Urinary bladder (tissue), 4 donors: ENCODE measurements around the gene YY1AP1. TPM values are rescaled to one million over a fixed set of nuclear protein-coding genes. Genes with fewer than 3 reads are reported as not detected.
"Not testable (repeated sequence)": the region's sequence is repeated elsewhere in the genome, so short reads cannot be mapped to it uniquely, and the experiment has no call there.

Source experiments
- DNase-seq: peaks from one replicate; pipeline ENCODE4 v3.0.0-alpha.2; 2015; ENCODE audit errors: extremely low spot score
- H3K27ac ChIP-seq: one replicate; pipeline ENCODE4 v1.5.1; 2013; ENCODE audit warnings: low read depth, mild to moderate bottlenecking, moderate library complexity
- H3K36me3 ChIP-seq: one replicate; pipeline ENCODE4 v1.6.1; 2013; ENCODE audit warnings: mild to moderate bottlenecking, moderate library complexity; ENCODE audit not compliant: insufficient read depth
- H3K4me1 ChIP-seq: one replicate; pipeline ENCODE4 v1.6.1; 2013; ENCODE audit warnings: mild to moderate bottlenecking, moderate library complexity; ENCODE audit not compliant: insufficient read depth
- H3K4me3 ChIP-seq: one replicate; pipeline ENCODE4 v1.5.1; 2013; ENCODE audit warnings: low read depth, low read length
- WGBS: extraction: QIAGEN DNeasy Blood & Tissue Kit; methylation state at CpG from one replicate; pipeline ENCODE4 v1.1.7; 2013; 5-methylcytosine and 5-hydroxymethylcytosine counted together
- polyA plus RNA-seq: library from polyadenylated mRNA; stranded (reverse); fragments of 200-250 nt; gene quantifications from one replicate; pipeline ENCODE4 v1.2.3, GENCODE V29; 2013
- total RNA-seq: library from RNA; depleted of rRNA; stranded (reverse); fragments of >200 nt; gene quantifications from one replicate; pipeline ENCODE4 v1.2.3, GENCODE V29; 2014
- donor health status: healthy with polysubstance abuse.
- donor health status: healthy.

Gene YY1AP1
- total and polyA plus RNA-seq, 2 donors = 56.5 to 166 TPM

DNA sequence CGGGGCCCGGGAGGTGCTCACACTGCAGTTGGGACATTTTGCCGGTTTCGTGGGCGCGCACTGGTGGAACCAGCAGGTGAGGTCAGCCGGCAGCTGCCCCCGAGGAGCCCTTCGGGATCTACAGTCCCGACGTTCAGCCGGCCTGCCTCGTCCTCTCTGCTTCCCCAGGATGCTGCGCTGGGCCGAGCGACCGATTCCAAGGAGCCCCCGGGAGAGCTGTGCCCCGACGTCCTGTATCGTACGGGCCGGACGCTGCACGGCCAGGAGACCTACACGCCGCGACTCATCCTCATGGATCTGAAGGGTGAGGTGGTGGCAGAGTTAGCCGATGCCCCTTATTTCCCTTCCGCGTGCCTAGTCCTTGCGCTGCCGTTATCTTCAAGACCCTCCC is 78.3 kb downstream of the YY1AP1 start:
- WGBS = 0% methylated on average over 5 of the region's 33 CpGs
- H3K4me1 ChIP-seq, DNase-seq, H3K27ac ChIP-seq, H3K36me3 ChIP-seq: not testable (repeated sequence)
- H3K4me3 ChIP-seq = peak overlapping the region; percentile 41

DNA sequence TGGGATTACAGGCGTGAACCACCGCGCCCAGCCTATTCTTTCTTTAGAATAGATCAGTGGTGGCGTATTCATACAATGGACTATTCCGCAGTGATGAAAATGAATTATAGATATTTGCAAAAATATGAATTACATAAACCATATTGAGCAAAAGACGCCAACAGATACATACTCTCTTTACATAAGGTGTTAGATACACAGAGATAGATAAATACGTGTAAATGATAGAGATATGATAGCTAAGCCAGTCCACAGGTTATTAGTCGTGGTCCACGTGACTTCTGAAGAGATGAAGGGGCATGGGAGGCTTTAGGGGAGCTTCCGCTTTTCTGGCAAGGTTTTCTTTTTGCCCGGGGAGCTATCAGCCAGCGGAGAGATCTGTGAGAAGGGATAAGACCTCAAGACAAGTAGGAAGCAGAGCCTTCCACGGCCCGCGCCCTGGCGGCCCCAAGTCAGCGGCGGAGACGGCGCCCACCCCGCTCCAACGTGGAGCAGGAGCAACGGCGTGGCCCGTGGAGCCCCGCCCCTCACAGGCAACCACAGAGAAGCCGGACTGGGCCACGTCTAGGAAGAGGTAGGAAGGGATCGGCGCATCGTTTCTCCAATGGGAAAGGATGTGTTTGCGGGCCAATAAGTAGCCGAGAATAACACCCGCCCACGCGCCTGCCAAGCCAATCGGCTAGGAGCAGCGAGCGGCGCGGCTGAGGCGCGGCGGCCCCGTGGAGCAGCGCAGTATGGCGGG is 78.9 kb downstream of the YY1AP1 start, which contains the start of gene MSTO1:
TSS of gene MSTO1 (plus strand) at position 704 of the 742 bp plus-strand sequence. CDS start at position 735, 31 bp downstream.
- 6% methylated on average over 44 of the region's 47 CpGs for whole genome bisulfite sequencing
- H3K27ac ChIP-seq = no peak within 1 kb of the TSS
- peak; percentile 87 for DNase-seq
- H3K4me1 ChIP-seq = no peaks in the 10 kb centered on the region
- no peaks in the 10 kb centered on the region for H3K36me3 ChIP-seq
- H3K4me3 ChIP-seq = peak within 1 kb of the TSS; percentile 41

Other genes starting within 250 kb of the YY1AP1 start
- 75.5 TPM for gene ASH1L, start 126.0 kb downstream of the YY1AP1 start, total RNA-seq
- 21.6 TPM for gene ASH1L, start 126.0 kb downstream of the YY1AP1 start, polyA plus RNA-seq
- 28.7 TPM for gene MSTO1, start 78.6 kb downstream of the YY1AP1 start, total RNA-seq
- gene MSTO1, start 78.6 kb downstream of the YY1AP1 start, polyA plus RNA-seq = 22.6 TPM
- 57.3 TPM for gene DAP3, start 317 bp upstream of the YY1AP1 start, total RNA-seq
- gene DAP3, start 317 bp upstream of the YY1AP1 start, polyA plus RNA-seq = 72.0 TPM
- gene GON4L, start 168.4 kb upstream of the YY1AP1 start, total RNA-seq = 51.7 TPM
- 17.6 TPM for gene GON4L, start 168.4 kb upstream of the YY1AP1 start, polyA plus RNA-seq
- 36.4 TPM for gene SYT11, start 170.8 kb upstream of the YY1AP1 start, total RNA-seq
- gene SYT11, start 170.8 kb upstream of the YY1AP1 start, polyA plus RNA-seq = 21.1 TPM
- gene RIT1, start 222.6 kb upstream of the YY1AP1 start, total RNA-seq = 39.4 TPM
- 24.9 TPM for gene RIT1, start 222.6 kb upstream of the YY1AP1 start, polyA plus RNA-seq
- 45.0 TPM for gene KHDC4, start 245.6 kb upstream of the YY1AP1 start, total RNA-seq
- gene KHDC4, start 245.6 kb upstream of the YY1AP1 start, polyA plus RNA-seq = 24.4 TPM